ENCODE measurements around the gene SMIM13. TPM values are rescaled to one million over a fixed set of nuclear protein-coding genes. Genes with fewer than 3 reads are reported as not detected.

The SMIM13 gene
- total RNA-seq = 15.3 and 18.6 TPM in 2 replicates

GRCh38 chr6:11093626-11094410, at the start of gene SMIM13:
Gene SMIM13 (plus strand): TSS chr6:11093834. CDS start chr6:11094314, 480 bp downstream.

GRCh38 chr6:11043961-11044711, 49.5 kb upstream of the SMIM13 start, which contains the start of gene ELOVL2:
Gene ELOVL2 (minus strand): TSS chr6:11044305. CDS start chr6:11044230, 75 bp downstream.

GRCh38 chr6:11110921-11111768, 17.5 kb downstream of the SMIM13 start, which contains the start of gene ERVFRD-1:
Gene ERVFRD-1 (minus strand): TSS chr6:11111725. CDS start chr6:11105310, 6,415 bp downstream.

Small RNA genes lying within 50 kb of the gene (small RNA-seq; reads per million reads assigned to genes)
- gene AL136139.1 (ENCODE audit: low replicate concordance) = not detected

Other genes with a start within 250 kb of the SMIM13 start
- gene GCM2, start 211.8 kb upstream of the SMIM13 start, total RNA-seq = not detected in 2 replicates
- 0.22 TPM in 1 of 2 replicates, not detected in the other for gene SYCP2L, start 206.8 kb upstream of the SMIM13 start, total RNA-seq
- 0.43 and 32.8 TPM in 2 replicates for gene ELOVL2, start 49.5 kb upstream of the SMIM13 start, total RNA-seq
- gene ERVFRD-1, start 17.9 kb downstream of the SMIM13 start, total RNA-seq = 0.22 TPM in 1 of 2 replicates, not detected in the other
- 20.8 and 30.2 TPM in 2 replicates for gene NEDD9, start 138.8 kb downstream of the SMIM13 start, total RNA-seq